AG09319 (cell line): ENCODE data around the gene SYTL5.

Source experiments
- DNase-seq: peaks from one replicate; pipeline ENCODE4 v3.0.0-alpha.2; 2010; ENCODE audit warnings: low read depth; ENCODE audit errors: extremely low read depth
- TF ChIP-seq, protein P1 (sequence below): IDR thresholded peaks from 2 replicates; pipeline ENCODE4 v1.5.1; 2011; ENCODE audit warnings: low read depth, mild to moderate bottlenecking, inconsistent platforms, low read length, moderate library complexity

Gene SYTL5

DNA sequence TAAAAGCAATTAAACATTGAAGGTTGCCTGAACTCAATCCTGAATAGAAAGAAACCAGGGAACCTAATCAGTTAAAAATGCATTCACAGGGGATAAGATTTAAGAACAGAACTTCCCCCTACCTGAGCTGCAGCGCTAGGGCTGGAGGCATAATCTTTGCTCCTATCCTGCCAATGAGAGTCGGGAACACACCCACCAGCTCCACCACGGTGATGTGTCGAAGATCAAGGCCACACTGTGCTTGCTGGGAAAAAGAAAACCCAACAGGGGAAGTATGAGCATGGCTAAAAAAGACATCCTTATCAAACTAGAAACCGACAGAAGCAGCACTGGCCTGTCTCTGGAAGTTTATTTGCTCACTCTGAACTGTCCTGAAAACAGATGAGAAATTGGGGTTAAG is 148.0 kb downstream of the SYTL5 start:
- TF ChIP-seq, protein P1, sequence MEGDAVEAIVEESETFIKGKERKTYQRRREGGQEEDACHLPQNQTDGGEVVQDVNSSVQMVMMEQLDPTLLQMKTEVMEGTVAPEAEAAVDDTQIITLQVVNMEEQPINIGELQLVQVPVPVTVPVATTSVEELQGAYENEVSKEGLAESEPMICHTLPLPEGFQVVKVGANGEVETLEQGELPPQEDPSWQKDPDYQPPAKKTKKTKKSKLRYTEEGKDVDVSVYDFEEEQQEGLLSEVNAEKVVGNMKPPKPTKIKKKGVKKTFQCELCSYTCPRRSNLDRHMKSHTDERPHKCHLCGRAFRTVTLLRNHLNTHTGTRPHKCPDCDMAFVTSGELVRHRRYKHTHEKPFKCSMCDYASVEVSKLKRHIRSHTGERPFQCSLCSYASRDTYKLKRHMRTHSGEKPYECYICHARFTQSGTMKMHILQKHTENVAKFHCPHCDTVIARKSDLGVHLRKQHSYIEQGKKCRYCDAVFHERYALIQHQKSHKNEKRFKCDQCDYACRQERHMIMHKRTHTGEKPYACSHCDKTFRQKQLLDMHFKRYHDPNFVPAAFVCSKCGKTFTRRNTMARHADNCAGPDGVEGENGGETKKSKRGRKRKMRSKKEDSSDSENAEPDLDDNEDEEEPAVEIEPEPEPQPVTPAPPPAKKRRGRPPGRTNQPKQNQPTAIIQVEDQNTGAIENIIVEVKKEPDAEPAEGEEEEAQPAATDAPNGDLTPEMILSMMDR: no peak
- DNase-seq: no peak

DNA sequence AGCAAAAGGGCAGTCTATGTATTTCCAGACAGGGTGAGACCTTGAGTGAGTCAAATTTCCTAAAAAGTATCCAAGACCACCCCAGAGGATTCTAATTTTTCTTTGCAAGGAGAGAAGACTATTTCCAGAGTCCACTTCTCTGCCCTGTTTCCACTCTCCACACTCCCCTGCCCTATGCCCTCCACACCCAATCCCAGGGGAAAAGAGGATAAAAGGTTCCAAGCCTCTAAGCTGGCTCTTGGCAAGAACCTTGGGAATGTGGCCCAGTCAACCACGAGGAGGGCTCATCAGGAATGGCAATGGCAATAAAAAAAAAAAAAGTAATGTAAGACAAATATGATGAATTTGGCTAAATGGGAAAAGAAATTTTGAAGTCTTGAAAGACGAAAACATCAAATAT is 148.5 kb downstream of the SYTL5 start:
- TF ChIP-seq, protein P1: no peak
- DNase-seq: no peak

DNA sequence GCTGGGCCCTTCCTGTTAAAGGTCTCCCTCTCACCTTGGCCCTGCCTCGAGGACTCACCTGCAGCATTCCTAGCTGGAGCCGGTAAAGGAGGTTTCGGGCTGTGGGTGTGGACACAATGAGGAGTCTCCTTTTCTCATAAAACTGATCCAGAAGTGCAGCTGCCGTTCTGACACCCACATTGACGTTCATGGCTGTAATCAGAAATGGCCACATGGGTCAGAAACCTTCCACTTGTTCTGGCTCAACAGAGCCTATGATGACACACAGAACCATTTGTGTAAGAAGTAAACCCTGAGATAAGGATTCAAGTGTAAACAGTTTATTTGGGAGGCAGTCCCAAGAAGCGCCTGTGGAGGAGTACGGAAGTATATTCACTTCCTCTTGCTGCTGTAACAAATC is 150.5 kb downstream of the SYTL5 start:
- TF ChIP-seq, protein P1: no peak
- DNase-seq: no peak

DNA sequence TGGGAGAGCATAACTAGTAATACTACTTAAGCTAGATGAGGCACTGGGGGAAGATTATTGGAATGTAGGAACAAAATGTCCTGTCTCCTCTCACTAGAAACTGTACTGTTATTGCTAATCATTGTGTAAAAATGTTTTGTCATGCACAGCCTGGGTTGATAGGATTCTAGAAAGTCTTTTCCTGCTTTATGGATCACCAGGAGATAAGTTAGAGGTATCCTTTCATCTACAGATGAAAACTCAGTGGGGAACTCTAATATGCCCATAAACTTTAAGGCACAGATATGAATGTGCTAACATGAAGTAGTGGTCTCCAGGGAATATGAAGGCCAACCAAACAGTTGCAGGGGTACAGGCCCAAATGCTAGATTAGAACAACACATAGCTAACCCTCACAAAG is 156.8 kb downstream of the SYTL5 start:
- no peak for DNase-seq
- TF ChIP-seq, protein P1: no peak

DNA sequence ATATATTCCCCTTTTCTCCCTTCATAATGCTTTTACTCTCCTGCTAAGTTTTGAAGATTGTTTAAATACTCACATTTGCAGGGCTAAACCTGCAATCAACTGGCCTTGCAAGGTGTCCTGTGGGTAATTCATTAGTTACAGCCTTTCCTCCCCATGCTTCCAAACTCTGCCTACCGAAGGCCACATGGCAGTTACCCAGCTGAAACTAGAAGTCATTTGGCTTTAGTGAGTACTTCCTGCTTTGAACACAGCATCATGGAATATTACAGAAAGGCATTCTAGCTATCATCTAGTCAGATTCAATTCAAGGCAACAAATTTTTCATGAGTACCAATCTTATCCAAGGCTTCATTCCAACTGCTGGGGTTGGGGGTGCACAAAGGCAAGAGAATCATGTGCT is 158.7 kb downstream of the SYTL5 start:
- no peak for DNase-seq
- TF ChIP-seq, protein P1: no peak

DNA sequence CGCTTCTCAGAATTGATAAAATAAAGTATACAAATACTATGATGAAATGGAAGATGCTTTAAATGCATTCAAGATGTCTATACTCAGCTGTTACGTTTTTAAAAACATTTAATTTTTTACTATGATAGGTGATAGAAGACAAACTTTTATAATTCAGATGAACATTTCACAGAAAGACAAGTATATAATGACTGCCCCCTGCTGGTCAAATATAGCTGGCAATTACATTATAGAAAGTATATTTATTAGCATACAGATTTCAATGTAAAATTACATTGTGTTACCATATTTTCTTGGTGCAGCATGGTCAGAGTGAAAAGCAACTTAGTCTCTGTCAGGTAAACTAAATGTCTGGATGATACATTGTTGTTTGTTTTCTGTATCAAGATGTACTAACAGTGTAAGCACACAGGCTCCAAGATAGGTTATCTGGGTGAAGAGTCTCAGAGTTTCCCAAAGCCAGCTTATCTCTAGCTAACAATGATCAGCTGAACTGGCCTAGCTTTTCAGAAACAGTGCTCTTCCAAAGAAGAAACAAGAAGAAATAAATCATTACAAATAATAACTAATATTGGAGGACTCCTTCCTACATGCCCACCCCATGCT is 160.2 kb downstream of the SYTL5 start:
- TF ChIP-seq, protein P1: peak; percentile 49
- no peak for DNase-seq

DNA sequence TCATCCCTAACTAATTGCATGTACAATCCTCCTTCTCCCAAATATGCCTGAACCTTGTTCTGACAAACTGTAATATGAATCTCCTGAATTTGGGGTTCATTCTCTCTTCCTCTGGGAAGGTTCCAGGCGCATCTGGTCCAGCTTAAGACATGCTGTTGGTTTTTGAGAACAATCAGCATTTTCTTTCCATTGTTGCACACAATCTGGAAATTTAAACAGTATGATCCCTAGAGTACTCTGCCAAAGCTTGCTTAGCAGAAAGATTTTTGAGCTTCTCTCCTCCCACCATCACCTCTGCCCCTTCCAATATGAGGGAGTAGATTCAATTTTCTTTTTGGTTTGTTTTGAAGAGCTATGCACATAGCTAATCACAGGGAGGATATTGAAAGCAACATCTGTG is 164.2 kb downstream of the SYTL5 start:
- no peak for DNase-seq

More for the DNA sequence above, 164.2 kb downstream of the SYTL5 start:
- TF ChIP-seq, protein P1: peak; percentile 6; the same call in 1 of the 2 replicates
